ENCODE data around the gene RASSF8. TPM values are rescaled to one million over a fixed set of nuclear protein-coding genes. Genes with fewer than 3 reads are reported as not detected.

RASSF8 gene
- total and polyA plus RNA-seq, 9 of the 15 experiments (the other 6 are each of a cell fraction or from before 2014, with no cell fraction given): 0.01 to 0.36 (median 0.12) TPM; not detected in 1

DNA sequence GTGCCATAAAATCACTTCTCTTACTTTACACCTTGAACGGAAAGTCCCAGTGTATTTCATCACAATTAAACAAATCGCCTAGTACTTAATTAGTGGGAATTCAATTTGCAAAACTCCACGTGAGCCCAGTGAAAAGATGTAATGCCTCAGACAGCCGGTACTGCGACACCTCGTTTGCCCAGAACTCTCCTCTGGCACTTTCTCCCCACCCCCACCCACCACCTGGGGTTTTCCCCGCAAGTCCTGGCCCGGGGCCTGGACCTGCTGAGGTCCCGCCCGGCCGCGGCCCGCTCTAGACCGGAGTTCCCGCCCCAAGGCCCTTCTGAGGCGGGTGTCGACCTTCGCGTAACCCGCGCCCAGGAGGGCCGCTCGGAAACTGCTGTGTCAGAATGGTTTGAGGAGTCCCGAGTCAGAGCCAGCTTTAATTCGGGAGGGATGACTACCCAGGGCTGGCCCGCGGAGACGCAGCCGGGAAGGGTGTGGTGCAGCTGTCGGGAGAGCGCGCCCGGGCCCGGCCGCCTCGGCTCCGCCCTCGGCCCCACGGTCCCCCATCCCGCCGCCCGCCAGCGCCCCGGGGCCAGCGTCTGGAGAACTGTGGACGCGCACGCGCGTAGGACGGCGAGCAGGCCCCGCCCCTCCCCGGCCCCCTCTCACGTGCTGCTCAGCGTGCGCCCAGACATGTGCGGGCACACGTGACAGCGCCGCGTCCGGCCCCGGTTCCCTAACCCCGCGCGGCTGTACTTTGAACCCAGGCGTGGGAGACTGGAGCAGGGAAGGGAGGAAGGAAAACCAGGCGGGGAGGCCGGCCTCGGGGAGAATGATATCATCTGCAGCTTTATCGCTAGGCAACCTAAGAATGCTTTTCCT lies 155.6 kb downstream of the RASSF8 start (continued):
- TF ChIP-seq E2F3 (CRISPR knock-in tag; IDR thresholded peaks at IDR 0.05) (no peak), PML (IDR thresholded peaks at IDR 0.05; ENCODE audit: low read length) (no peak), PURB (CRISPR knock-in tag; IDR thresholded peaks at IDR 0.05; ENCODE audit: low read depth) (no peak), STAG1 (CRISPR knock-in tag; IDR thresholded peaks at IDR 0.05; ENCODE audit: borderline replicate concordance) (no peak), COPS2 (conservative IDR thresholded peaks at IDR 0.05) (no peak), NBN (IDR thresholded peaks at IDR 0.05; ENCODE audit: low read depth) (no peak), ZNF583 (CRISPR knock-in tag; IDR thresholded peaks at IDR 0.05) (no peak), ATF1 (CRISPR knock-in tag; IDR thresholded peaks at IDR 0.05) (no peak), ATF1 (tag; IDR thresholded peaks at IDR 0.05) (peak; percentile 24; the same call in 1 of the 2 replicates), MYC (IDR thresholded peaks at IDR 0.05; ENCODE audit: low read depth, low read length) (peak; percentile 90), MYC (CRISPR knock-in tag; IDR thresholded peaks at IDR 0.05; ENCODE audit: borderline replicate concordance, low read depth) (no peak), ZNF668 (CRISPR knock-in tag; IDR thresholded peaks at IDR 0.05) (no peak), ZNF134 (CRISPR knock-in tag; conservative IDR thresholded peaks at IDR 0.05) (no peak), TBL1XR1 (IDR thresholded peaks at IDR 0.05; ENCODE audit: low read length in 2 of 2) (no peak), ZNF75A (CRISPR knock-in tag; IDR thresholded peaks at IDR 0.05) (no peak), TAF15 (IDR thresholded peaks at IDR 0.05; ENCODE audit: low read depth, low read length) (no peak), ZNF444 (CRISPR knock-in tag; IDR thresholded peaks at IDR 0.05) (no peak), PTBP1 (IDR thresholded peaks at IDR 0.05; ENCODE audit: low read depth, low read length) (no peak), NFATC3 (IDR thresholded peaks at IDR 0.05) (no peak), KAT8 (IDR thresholded peaks at IDR 0.05; ENCODE audit: low read depth) (no peak), XRCC4 (IDR thresholded peaks at IDR 0.05; ENCODE audit: extremely low read depth, insufficient read depth, insufficient read length) (no peak), MYNN (IDR thresholded peaks at IDR 0.05) (no peak), MYNN (CRISPR knock-in tag; IDR thresholded peaks at IDR 0.05) (no peak)
- TF ChIP-seq, protein P1, sequence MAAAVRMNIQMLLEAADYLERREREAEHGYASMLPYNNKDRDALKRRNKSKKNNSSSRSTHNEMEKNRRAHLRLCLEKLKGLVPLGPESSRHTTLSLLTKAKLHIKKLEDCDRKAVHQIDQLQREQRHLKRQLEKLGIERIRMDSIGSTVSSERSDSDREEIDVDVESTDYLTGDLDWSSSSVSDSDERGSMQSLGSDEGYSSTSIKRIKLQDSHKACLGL (CRISPR knock-in tag; IDR thresholded peaks at IDR 0.05; ENCODE audit: borderline replicate concordance, poor library complexity, severe bottlenecking): no peak
- TF ChIP-seq, protein P2, sequence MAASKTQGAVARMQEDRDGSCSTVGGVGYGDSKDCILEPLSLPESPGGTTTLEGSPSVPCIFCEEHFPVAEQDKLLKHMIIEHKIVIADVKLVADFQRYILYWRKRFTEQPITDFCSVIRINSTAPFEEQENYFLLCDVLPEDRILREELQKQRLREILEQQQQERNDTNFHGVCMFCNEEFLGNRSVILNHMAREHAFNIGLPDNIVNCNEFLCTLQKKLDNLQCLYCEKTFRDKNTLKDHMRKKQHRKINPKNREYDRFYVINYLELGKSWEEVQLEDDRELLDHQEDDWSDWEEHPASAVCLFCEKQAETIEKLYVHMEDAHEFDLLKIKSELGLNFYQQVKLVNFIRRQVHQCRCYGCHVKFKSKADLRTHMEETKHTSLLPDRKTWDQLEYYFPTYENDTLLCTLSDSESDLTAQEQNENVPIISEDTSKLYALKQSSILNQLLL (CRISPR knock-in tag; IDR thresholded peaks at IDR 0.05; ENCODE audit: borderline replicate concordance): no peak
- TF ChIP-seq, protein P3, sequence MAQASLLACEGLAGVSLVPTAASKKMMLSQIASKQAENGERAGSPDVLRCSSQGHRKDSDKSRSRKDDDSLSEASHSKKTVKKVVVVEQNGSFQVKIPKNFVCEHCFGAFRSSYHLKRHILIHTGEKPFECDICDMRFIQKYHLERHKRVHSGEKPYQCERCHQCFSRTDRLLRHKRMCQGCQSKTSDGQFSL (CRISPR knock-in tag; IDR thresholded peaks at IDR 0.05): 0 out of 2 replicates have a peak, but pooled peaks have one; percentile 17
- TF ChIP-seq, protein P3 (tag; IDR thresholded peaks at IDR 0.05): no peak
